Uterus (tissue), 4 donors: ENCODE measurements around the gene GGA2. TPM values are rescaled to one million over a fixed set of nuclear protein-coding genes. Genes with fewer than 3 reads are reported as not detected.
A peak's percentile ranks its signal among the peaks of the same experiment; 100 is the strongest.

Experiments
- DNase-seq, 2 donors: peaks; one replicate each; pipeline ENCODE4 v3.0.0-alpha.2; 2019 to 2020
- H3K27ac ChIP-seq, 2 donors: fragments of 200-600 bp; sonication (generic); 1 replicate in 1 of 2; 2 replicates in 1 of 2; pipeline ENCODE4 v1.5.1; 2016 to 2018
- H3K27me3 ChIP-seq, 2 donors: fragments of 200-600 bp; sonication (generic); one replicate each; pipeline ENCODE4 v1.5.1; 2018 to 2019; ENCODE audit warnings: control low read depth in 1 of 2
- H3K36me3 ChIP-seq, 2 donors: fragments of 200-600 bp; sonication (generic); one replicate each; pipeline ENCODE4 v1.5.1; 2019; ENCODE audit warnings: control low read depth in 1 of 2
- H3K4me1 ChIP-seq, 2 donors: fragments of 200-600 bp; sonication (generic); one replicate each; pipeline ENCODE4 v1.5.1; 2018 to 2019; ENCODE audit warnings: control low read depth in 1 of 2
- H3K4me3 ChIP-seq, 2 donors: fragments of 200-600 bp; sonication (generic); 1 replicate in 1 of 2; 2 replicates in 1 of 2; pipeline ENCODE4 v1.5.1; 2018 to 2019; ENCODE audit warnings: mild to moderate bottlenecking in 1 of 2
- H3K9me3 ChIP-seq, 2 donors: fragments of 200-600 bp; sonication (generic); one replicate each; pipeline ENCODE4 v1.5.1; 2019; ENCODE audit warnings: control low read depth in 1 of 2
- CTCF ChIP-seq, 4 experiments: fragments of 200-600 bp in 2 of 4; fragments of 450-650 bp in 2 of 4; sonication (generic) in 2 of 4; IDR thresholded peaks; one replicate each; pipeline ENCODE4 v1.5.1; 2016 to 2019; ENCODE audit warnings: antibody characterized with exemption in 4 of 4, mild to moderate bottlenecking in 2 of 4, moderate library complexity in 1 of 4
- POLR2A ChIP-seq, 2 donors: fragments of 450-650 bp; IDR thresholded peaks; one replicate each; pipeline ENCODE4 v1.6.1; 2016; ENCODE audit warnings: antibody characterized with exemption in 2 of 2, mild to moderate bottlenecking in 1 of 2, moderate library complexity in 1 of 2
- intact Hi-C: fragments of 100-400 bp; cut with DNase I; formaldehyde crosslinking; loops from one replicate; pipeline ENCODE4 v1.15.1; 2023; ENCODE audit warnings: low total_unique reads
- total RNA-seq, 4 donors: library from RNA; depleted of rRNA in 3 of 4; stranded (reverse); fragments of >200 nt in 3 of 4; gene quantifications; one replicate each; pipeline versions ENCODE4 v1.1.0 to v1.2.4, GENCODE V29; 2014 to 2023
- donor health status: DM: yes; HTN: yes; CAD: no.

The GGA2 gene
- total RNA-seq, 4 donors from 2014 or later: 54.8 to 96.0 (median 72.7) TPM

- Histone ChIP-seq H3K4me3 (peak overlapping the region; percentile 43 to 99), H3K9me3 (no peaks in the 10 kb centered on the region), H3K4me1 (peaks cover 0 to 6% of the 10 kb centered on the region in 2 donors), H3K27ac (peak overlapping the region; percentile 70 to 89), H3K36me3 (no peaks in the 10 kb centered on the region), H3K27me3 (no peaks in the 10 kb centered on the region)
- TF ChIP-seq CTCF (IDR thresholded peaks at IDR 0.05) (no peak), POLR2A (IDR thresholded peaks at IDR 0.05) (no peak)
- intact Hi-C loops: no loop called here
- DNase-seq: peak; percentile 26 to 36
Measured at GRCh38 chr16:23509782-23510163, 521 bp downstream of the GGA2 start.

- DNase-seq: no peak
- Histone ChIP-seq H3K27me3 (no peaks in the 10 kb centered on the region), H3K27ac (peak overlapping the region; percentile 70 to 89), H3K4me1 (peaks cover 0 to 6% of the 10 kb centered on the region in 2 donors), H3K36me3 (no peaks in the 10 kb centered on the region), H3K9me3 (no peaks in the 10 kb centered on the region), H3K4me3 (peak overlapping the region; percentile 43 to 99)
- TF ChIP-seq POLR2A (IDR thresholded peaks at IDR 0.05) (no peak), CTCF (IDR thresholded peaks at IDR 0.05) (no peak)
- intact Hi-C loops: no loop called here
Measured at GRCh38 chr16:23509441-23509754, 896 bp downstream of the GGA2 start.

GRCh38 chr16:23508589-23509440 lies 1.5 kb downstream of the GGA2 start:
- intact Hi-C loops: no loop called here
- Histone ChIP-seq H3K27ac (peak overlapping the region; percentile 70 to 89), H3K4me3 (peak overlapping the region; percentile 43 to 99), H3K9me3 (no peaks in the 10 kb centered on the region), H3K4me1 (peaks cover 0 to 6% of the 10 kb centered on the region in 2 donors), H3K36me3 (no peaks in the 10 kb centered on the region), H3K27me3 (no peaks in the 10 kb centered on the region)
- TF ChIP-seq CTCF (IDR thresholded peaks at IDR 0.05): no peak
- no peak for TF ChIP-seq POLR2A (IDR thresholded peaks at IDR 0.05)
- no peak for DNase-seq

DNA sequence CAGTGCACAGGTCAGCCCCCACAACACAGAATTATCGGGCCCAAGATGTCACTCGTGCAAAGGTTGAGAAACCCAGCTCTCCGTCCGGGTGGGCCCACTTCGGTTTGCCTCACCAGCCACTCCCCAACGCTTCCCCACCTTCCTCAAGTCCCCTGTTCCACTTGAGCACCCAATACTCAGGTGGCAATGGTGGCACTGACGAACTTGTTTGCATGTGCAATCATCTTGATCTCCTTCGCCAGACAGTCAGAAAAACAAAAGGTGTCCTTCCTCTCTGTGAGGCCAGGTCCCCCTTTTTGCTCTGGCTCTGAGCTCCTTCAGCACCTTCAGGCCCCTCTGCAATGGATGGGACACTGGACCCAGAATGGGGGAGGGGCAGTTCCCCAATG lies 3.7 kb downstream of the GGA2 start:
- no peaks in the 10 kb centered on the region for H3K36me3 ChIP-seq
- TF ChIP-seq CTCF (IDR thresholded peaks at IDR 0.05) (no peak), POLR2A (IDR thresholded peaks at IDR 0.05) (no peak)
- intact Hi-C loops: no loop called here
- no peak for DNase-seq
- peaks cover 0 to 6% of the 10 kb centered on the region in 2 donors for H3K4me1 ChIP-seq
- no peak overlapping the region for H3K27ac ChIP-seq
- H3K4me3 ChIP-seq: no peak overlapping the region
- H3K27me3 ChIP-seq: no peaks in the 10 kb centered on the region
- no peaks in the 10 kb centered on the region for H3K9me3 ChIP-seq

DNA sequence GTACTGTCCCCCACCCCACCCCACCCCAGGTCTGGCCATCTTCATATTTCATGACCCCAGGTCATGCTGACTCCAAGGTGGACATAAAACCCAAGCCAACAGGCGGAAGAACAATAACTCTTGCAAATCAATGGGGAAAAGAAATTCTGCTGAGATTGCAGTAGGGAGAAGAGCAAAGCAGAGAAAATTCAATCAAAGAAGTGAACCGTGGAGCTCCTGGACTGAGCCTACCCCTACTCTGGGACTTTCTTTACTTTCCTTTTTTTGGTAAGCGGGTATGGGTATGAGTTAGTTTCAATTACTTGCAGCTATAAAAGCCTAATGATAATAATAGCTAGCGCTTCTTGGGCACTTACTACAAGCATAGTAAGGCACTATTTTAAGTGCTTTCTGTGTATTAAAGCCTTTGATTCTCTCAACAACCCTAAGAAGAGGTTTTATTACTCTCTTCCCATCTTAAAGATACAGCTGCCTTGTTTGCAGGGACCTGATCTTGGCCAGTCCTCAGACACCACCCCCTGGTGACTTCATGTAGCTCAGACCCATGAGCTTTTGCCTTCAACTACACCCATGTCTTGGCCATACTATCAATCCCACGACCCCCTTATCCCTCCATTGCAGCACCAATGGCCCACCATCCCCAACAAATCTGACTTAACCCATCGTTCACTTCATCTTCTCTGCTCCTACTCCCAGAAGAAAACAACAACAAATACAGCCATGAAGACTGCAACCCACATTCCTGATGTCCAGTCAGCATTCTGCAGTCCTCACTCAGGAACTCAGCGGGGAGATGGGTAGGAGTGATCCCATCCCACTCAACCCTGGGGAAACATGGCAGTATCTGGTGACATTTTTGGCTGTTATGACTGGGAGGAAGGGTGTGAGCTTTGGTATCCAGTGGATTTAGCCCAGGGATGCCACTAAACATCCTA lies 4.4 kb downstream of the GGA2 start:
- intact Hi-C loops: no loop called here
- peak overlapping the region in 1 of 2 donors; percentile 62 for H3K27ac ChIP-seq
- H3K4me3 ChIP-seq: no peak overlapping the region
- no peak for DNase-seq
- TF ChIP-seq CTCF (IDR thresholded peaks at IDR 0.05) (no peak), POLR2A (IDR thresholded peaks at IDR 0.05) (no peak)
- no peaks in the 10 kb centered on the region for H3K9me3 ChIP-seq
- no peaks in the 10 kb centered on the region for H3K36me3 ChIP-seq
- H3K27me3 ChIP-seq: no peaks in the 10 kb centered on the region
- H3K4me1 ChIP-seq: peaks cover 0 to 6% of the 10 kb centered on the region in 2 donors
